Activated CD8-positive, alpha-beta T cell treated with anti-CD3 and anti-CD28 coated beads for 36 hours (primary cell): ENCODE results near the gene GMPR. TPM values are rescaled to one million over a fixed set of nuclear protein-coding genes. Genes with fewer than 3 reads are reported as not detected.

Source experiments
- ATAC-seq: fragments of 200-7000 bp; cut with Tn5 transposase; one replicate; pipeline ENCODE4 v1.10.0; 2021; ENCODE audit warnings: mild to moderate bottlenecking, moderate library complexity
- CTCF ChIA-PET: fragments of 350-600 bp; sonication (Branson Sonifier 250); formaldehyde crosslinking; loops from one replicate; lab custom pipeline; 2021; ENCODE audit warnings: antibody characterized with exemption; lab: Charles Lee
- POLR2A ChIA-PET: fragments of 350-600 bp; sonication (Branson Sonifier 250); formaldehyde crosslinking; loops from one replicate; lab custom pipeline; 2021; ENCODE audit warnings: antibody characterized with exemption; lab: Charles Lee
- DNase-seq: peaks from one replicate; pipeline ENCODE4 v3.0.0-alpha.2; 2020
- H3K27ac Mint-ChIP-seq: one replicate; pipeline ENCODE4 v1.8.0; 2021; ENCODE audit warnings: mild to moderate bottlenecking, mixed read lengths
- H3K27me3 Mint-ChIP-seq: one replicate; pipeline ENCODE4 v1.8.0; 2021; ENCODE audit warnings: mixed read lengths
- H3K36me3 Mint-ChIP-seq: one replicate; pipeline ENCODE4 v1.8.0; 2021; ENCODE audit warnings: low read depth, mixed read lengths
- H3K4me1 Mint-ChIP-seq: one replicate; pipeline ENCODE4 v1.8.0; 2021; ENCODE audit warnings: low read depth, mixed read lengths
- H3K4me3 Mint-ChIP-seq: one replicate; pipeline ENCODE4 v1.8.0; 2021; ENCODE audit warnings: mild to moderate bottlenecking, moderate library complexity, mixed read lengths
- H3K9me3 Mint-ChIP-seq: one replicate; pipeline ENCODE4 v1.8.0; 2021; ENCODE audit warnings: mixed read lengths
- intact Hi-C: fragments of 100-400 bp; cut with micrococcal nuclease; formaldehyde crosslinking; loops from one replicate; pipeline ENCODE4 v1.10.0; 2022
- total RNA-seq, 2 experiments: library from RNA; stranded (reverse); gene quantifications; one replicate each; pipeline ENCODE4 v1.2.3, GENCODE V29; 2021
- TF ChIP-seq, protein P1 (sequence below): fragments of 200-600 bp; IDR thresholded peaks from one replicate; pipeline ENCODE4 v1.8.0; 2022; ENCODE audit warnings: antibody characterized with exemption, mild to moderate bottlenecking

GMPR gene
- total RNA-seq, 2 experiments from 2014 or later = 0.31 to 0.65 TPM

GRCh38 chr6:16209539-16209938 lies 28.8 kb upstream of the GMPR start:
- H3K36me3 Mint-ChIP-seq = no peaks in the 10 kb centered on the region
- H3K27ac Mint-ChIP-seq = no peak overlapping the region
- ATAC-seq (no peak), DNase-seq (no peak)
- TF ChIP-seq, protein P1, sequence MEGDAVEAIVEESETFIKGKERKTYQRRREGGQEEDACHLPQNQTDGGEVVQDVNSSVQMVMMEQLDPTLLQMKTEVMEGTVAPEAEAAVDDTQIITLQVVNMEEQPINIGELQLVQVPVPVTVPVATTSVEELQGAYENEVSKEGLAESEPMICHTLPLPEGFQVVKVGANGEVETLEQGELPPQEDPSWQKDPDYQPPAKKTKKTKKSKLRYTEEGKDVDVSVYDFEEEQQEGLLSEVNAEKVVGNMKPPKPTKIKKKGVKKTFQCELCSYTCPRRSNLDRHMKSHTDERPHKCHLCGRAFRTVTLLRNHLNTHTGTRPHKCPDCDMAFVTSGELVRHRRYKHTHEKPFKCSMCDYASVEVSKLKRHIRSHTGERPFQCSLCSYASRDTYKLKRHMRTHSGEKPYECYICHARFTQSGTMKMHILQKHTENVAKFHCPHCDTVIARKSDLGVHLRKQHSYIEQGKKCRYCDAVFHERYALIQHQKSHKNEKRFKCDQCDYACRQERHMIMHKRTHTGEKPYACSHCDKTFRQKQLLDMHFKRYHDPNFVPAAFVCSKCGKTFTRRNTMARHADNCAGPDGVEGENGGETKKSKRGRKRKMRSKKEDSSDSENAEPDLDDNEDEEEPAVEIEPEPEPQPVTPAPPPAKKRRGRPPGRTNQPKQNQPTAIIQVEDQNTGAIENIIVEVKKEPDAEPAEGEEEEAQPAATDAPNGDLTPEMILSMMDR = no peak
- peaks cover 13% of the 10 kb centered on the region for H3K27me3 Mint-ChIP-seq
- no peaks in the 10 kb centered on the region for H3K9me3 Mint-ChIP-seq
- ChIA-PET POLR2A (no interaction called here), CTCF (interaction anchor here (1.1 to 3.9 kb wide), 3 partner anchors 8 to 518 kb away, joined by 4 to 19 read pairs (median 15); no protein-coding TSS in a partner anchor)
- no peak overlapping the region for H3K4me3 Mint-ChIP-seq
- intact Hi-C loops = loop anchor here (5.0 kb wide), 1 partner anchor 317 kb away; no protein-coding TSS in a partner anchor
- H3K4me1 Mint-ChIP-seq = no peaks in the 10 kb centered on the region

- ChIA-PET POLR2A (interaction anchor here (1.0 kb wide), 1 partner anchor 10 kb away, joined by 4 read pairs; no protein-coding TSS in a partner anchor), CTCF (no interaction called here)
- peaks cover 4% of the 10 kb centered on the region for H3K4me1 Mint-ChIP-seq
- H3K27ac Mint-ChIP-seq = no peak overlapping the region
- ATAC-seq (no peak), DNase-seq (no peak)
- H3K9me3 Mint-ChIP-seq = no peaks in the 10 kb centered on the region
- no peaks in the 10 kb centered on the region for H3K36me3 Mint-ChIP-seq
- intact Hi-C loops = no loop called here
- H3K4me3 Mint-ChIP-seq = no peak overlapping the region
- TF ChIP-seq, protein P1 = no peak
- peaks cover 29% of the 10 kb centered on the region for H3K27me3 Mint-ChIP-seq
Measured at GRCh38 chr6:16212276-16212675, 26.1 kb upstream of the GMPR start.

GRCh38 chr6:16216501-16217155 lies 21.8 kb upstream of the GMPR start:
- intact Hi-C loops = no loop called here
- Mint-ChIP-seq H3K4me1 (peaks cover 4% of the 10 kb centered on the region), H3K27ac (no peak overlapping the region), H3K27me3 (peaks cover 38% of the 10 kb centered on the region), H3K36me3 (no peaks in the 10 kb centered on the region), H3K4me3 (no peak overlapping the region), H3K9me3 (no peaks in the 10 kb centered on the region)
- TF ChIP-seq, protein P1 = no peak
- CTCF ChIA-PET = interaction anchor here (1.3 to 3.5 kb wide), 3 partner anchors 8 to 11 kb away, joined by 4 to 15 read pairs (median 5); no protein-coding TSS in a partner anchor
- DNase-seq (no peak), ATAC-seq (no peak)
- POLR2A ChIA-PET = no interaction called here

DNA sequence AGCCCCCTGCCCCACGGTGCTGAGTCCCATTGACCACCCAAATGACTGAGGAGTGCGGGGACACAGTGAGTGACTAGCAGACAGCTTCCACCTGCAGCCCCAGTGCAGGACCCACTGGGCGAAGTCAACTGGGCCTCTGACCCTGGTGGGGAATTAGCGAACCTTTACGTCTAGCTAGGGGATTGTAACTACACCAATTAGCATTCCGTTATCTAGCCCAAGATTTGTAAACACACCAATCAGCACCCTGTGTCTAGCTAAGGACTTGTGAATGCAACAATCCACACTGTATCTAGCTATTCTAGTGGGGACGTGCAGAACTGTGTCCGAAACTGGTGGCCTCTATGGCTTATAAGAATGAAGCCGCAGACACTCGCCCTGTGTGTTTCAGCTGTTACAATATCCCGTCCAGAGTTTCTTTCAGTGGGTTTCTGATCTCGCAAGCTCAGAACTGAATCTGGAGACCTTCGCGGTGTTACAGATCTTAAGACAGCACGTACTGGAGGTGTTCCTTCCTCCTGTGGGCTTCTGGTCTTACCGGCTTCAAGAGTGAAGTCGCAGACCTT lies 21.1 kb upstream of the GMPR start:
- Mint-ChIP-seq H3K27me3 (peaks cover 39% of the 10 kb centered on the region), H3K9me3 (no peaks in the 10 kb centered on the region), H3K27ac (no peak overlapping the region), H3K36me3 (no peaks in the 10 kb centered on the region), H3K4me3 (no peak overlapping the region), H3K4me1 (peaks cover 4% of the 10 kb centered on the region)
- no peak for DNase-seq
- TF ChIP-seq, protein P1 = no peak
- POLR2A ChIA-PET = no interaction called here
- intact Hi-C loops = no loop called here
- CTCF ChIA-PET = interaction anchor here (1.1 to 3.5 kb wide), 3 partner anchors 9 to 13 kb away, joined by 3 to 15 read pairs (median 4); no protein-coding TSS in a partner anchor
- no peak for ATAC-seq

DNA sequence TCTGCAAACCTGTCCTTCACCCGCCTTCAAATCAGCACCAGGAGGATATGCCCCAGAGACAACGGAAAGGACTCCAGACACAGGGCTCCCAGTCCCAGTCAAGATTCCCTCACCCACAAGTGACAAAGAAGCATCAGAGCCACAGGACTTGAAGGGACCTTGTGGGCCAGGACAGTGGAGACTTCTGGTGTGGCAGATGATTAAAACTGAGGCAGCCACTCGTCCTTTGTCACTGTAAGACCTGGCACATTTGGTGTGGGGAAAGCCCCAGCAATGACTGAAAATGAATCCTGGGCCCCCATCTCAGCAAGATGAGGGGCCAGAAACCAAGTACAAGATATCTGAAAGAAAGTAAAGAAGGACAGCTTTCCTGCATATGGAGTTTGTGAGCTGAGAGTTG lies 15.6 kb upstream of the GMPR start:
- peaks cover 11% of the 10 kb centered on the region for H3K27me3 Mint-ChIP-seq
- no peak overlapping the region for H3K27ac Mint-ChIP-seq
- no peaks in the 10 kb centered on the region for H3K9me3 Mint-ChIP-seq
- CTCF ChIA-PET = no interaction called here
- ATAC-seq = no peak
- TF ChIP-seq, protein P1 = no peak
- no peak overlapping the region for H3K4me3 Mint-ChIP-seq
- intact Hi-C loops = no loop called here
- POLR2A ChIA-PET = interaction anchor here (0.8 kb wide), 1 partner anchor 11 kb away, joined by 4 read pairs; no protein-coding TSS in a partner anchor
- no peak for DNase-seq
- no peaks in the 10 kb centered on the region for H3K4me1 Mint-ChIP-seq
- no peaks in the 10 kb centered on the region for H3K36me3 Mint-ChIP-seq
